GM12875 (cell line): ENCODE results near the gene PNPLA7.

Experiments used
- H3K4me3 ChIP-seq: one replicate; pipeline ENCODE4 v1.5.1; 2011; ENCODE audit warnings: low read depth, low read length, control low read depth
- TF ChIP-seq, protein P1 (sequence below): IDR thresholded peaks from 2 replicates; pipeline ENCODE4 v1.5.1; 2011; ENCODE audit warnings: low read depth, mild to moderate bottlenecking, control low read depth, inconsistent platforms, low read length, moderate library complexity, borderline replicate concordance; ENCODE audit not compliant: insufficient read depth

PNPLA7 gene

DNA sequence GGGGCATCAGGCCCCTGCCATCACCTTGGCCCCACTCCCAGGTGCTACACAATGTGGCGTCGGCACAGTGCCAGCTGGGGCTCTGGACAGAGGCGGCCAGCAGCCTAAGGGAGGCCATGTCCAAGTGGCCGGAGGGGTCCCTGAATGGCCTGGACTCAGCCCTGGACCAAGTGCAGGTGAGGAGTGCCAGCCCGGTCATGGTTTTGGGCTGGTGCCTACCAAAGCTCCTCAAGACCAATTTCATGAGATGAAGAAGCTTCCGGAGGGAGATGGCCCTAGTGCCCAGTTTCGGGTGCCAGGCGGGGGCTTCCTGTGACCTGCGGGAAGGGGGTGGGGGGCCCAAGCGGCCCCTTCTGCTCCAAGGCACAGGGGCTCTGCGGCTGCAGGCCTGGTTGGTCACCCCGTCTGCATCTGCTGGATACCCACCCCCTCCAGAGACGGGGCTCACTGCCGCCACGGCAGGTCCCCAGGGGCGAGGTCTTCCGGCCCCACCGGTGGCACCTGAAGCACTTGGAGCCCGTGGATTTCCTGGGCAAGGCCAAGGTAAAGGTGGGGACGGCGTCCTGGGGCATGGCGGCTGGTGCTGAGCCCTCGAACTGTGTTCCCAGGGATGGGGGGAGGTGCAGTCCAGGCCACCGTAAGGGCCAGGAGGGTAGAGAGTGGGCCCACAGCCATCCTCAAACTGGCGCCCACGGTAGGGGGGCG is 121.2 kb downstream of the PNPLA7 start:
- TF ChIP-seq, protein P1, sequence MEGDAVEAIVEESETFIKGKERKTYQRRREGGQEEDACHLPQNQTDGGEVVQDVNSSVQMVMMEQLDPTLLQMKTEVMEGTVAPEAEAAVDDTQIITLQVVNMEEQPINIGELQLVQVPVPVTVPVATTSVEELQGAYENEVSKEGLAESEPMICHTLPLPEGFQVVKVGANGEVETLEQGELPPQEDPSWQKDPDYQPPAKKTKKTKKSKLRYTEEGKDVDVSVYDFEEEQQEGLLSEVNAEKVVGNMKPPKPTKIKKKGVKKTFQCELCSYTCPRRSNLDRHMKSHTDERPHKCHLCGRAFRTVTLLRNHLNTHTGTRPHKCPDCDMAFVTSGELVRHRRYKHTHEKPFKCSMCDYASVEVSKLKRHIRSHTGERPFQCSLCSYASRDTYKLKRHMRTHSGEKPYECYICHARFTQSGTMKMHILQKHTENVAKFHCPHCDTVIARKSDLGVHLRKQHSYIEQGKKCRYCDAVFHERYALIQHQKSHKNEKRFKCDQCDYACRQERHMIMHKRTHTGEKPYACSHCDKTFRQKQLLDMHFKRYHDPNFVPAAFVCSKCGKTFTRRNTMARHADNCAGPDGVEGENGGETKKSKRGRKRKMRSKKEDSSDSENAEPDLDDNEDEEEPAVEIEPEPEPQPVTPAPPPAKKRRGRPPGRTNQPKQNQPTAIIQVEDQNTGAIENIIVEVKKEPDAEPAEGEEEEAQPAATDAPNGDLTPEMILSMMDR: no peak
- H3K4me3 ChIP-seq: no peak overlapping the region

- TF ChIP-seq, protein P1: no peak
- H3K4me3 ChIP-seq: no peak overlapping the region
Observed at GRCh38 chr9:137428311-137428630, 121.9 kb downstream of the PNPLA7 start.

DNA sequence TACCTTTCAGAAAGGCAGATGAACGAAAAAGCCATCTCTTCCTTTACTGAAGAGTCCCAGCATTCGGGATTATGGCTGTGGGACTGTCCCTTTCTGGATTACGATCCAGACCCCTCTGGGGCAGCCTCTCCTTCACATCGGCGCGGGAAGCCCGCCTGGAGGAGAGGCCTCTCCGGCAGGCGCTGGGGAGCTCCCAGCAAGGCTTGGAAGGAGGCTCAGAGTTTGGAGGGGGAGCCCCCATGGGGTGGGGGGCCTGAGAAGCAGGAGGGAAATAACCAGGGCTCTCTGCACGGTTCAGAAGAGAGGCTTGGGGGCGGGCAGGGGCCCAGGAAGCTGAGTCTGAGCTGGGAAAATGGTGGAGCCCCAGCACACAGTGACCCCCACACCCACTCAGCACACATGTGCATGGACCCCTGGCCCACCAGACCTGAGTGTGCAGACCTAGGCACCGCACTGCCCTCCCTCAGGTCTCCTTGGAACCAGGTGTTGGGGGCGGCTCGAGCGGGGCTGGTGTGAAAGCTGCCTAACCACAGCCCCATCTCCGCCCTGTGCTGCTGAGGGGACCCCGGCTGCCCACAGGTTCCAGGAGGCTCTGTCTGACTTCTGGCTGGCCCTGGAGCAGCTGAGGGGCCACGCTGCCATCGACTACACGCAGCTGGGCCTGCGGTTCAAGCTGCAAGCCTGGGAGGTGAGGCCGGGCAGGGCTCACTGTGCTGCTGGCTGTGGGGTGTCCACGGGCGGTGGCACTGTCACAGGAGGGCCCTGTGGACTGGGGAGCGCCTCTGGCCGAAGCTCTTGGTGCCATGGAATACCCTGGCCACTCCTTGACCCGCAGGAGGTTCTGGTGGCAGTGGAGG is 122.5 kb downstream of the PNPLA7 start:
- TF ChIP-seq, protein P1: no peak
- no peak overlapping the region for H3K4me3 ChIP-seq

GRCh38 chr9:137426018-137426681 is 124.1 kb downstream of the PNPLA7 start:
- H3K4me3 ChIP-seq: no peak overlapping the region
- TF ChIP-seq, protein P1: no peak

DNA sequence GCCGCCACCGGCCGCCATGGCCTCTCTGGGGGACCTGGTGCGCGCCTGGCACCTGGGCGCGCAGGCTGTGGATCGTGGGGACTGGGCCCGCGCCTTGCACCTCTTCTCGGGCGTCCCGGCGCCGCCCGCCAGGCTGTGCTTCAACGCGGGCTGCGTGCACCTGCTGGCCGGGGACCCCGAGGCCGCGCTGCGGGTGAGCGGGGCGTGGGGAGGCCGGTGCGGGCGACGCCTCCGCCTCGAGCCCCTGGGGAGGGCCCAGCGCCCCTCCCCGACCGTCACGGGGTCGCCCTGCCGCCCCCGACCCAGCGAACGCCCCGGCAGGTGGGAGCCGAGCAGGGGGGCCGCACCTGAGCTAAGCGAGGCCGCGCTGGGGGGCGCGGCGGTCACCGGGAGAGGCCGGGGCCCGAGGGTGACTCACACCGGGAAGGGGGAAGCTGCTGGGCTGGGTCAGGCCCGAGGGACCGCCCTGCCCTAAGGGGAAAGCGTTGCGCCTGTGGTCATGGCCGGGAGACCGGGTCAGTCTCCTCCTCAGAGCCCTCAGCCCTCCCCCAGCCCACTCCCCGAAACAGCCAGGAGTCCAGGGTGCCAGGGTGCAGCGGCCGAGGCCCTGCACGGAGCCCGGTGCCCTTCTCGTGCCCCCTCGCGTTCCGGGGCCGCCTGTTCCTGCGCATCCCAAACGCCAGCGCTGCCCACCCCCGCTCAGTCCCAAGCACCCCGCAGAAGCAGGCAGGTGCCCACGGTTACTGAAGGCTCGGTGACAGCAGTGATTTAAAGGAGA is 126.5 kb downstream of the PNPLA7 start:
- H3K4me3 ChIP-seq: peak overlapping the region; percentile 42
- TF ChIP-seq, protein P1: no peak

- TF ChIP-seq, protein P1: peak; percentile 93
- peak within 1 kb of the TSS; percentile 82 for H3K4me3 ChIP-seq
Observed at GRCh38 chr9:137422604-137423513, 127.3 kb downstream of the PNPLA7 start, which contains the start of the genes EXD3 and NOXA1. TSS of gene EXD3 (minus strand) at chr9:137423162. CDS start at chr9:137395357, 27,805 bp downstream. TSS of gene NOXA1 (plus strand) at chr9:137423393. CDS start at chr9:137423530, 137 bp downstream.
